EH (cell line): ENCODE data around the gene DPYSL4.

Experiments used
- DNase-seq: peaks from one replicate; pipeline ENCODE4 v3.0.0-alpha.2; 2015; ENCODE audit warnings: low read depth

Gene DPYSL4

DNA sequence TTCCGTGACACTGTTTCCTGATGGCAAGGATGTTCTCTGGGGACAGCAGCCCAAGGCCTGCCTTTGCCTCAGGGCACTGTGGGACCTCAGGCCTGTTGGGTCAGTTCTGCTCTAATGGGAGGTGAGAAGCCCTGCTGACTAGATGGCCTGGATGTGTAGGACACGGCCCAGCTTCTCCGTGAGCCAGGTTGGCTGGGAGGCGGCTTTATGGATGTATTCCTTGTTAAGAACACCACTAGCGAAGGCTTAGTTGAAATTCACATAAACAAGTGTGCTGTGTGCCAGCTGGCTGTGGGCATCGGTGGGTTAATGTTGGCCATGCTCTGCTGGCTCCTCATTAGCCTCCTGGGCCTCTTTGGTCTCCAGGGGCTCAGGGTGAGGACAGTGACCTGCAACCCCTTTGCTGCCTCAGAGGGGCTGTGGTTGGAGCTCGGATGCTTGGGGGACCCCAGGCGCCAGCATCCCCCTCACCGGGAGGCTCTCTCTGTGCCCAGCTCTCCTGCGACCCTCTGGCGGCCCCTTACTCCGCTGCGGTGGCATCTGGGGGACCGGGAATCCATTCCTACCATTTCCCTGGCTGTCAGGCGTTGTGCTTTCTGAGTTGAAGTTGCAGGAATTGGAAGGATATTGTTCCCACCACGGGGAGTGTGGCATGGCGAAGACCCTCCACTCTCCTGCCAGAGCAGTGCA, 22.8 kb upstream of the DPYSL4 start:
- DNase-seq = no peak

- DNase-seq = no peak
Observed at GRCh38 chr10:132164761-132165278, 21.9 kb upstream of the DPYSL4 start.

DNA sequence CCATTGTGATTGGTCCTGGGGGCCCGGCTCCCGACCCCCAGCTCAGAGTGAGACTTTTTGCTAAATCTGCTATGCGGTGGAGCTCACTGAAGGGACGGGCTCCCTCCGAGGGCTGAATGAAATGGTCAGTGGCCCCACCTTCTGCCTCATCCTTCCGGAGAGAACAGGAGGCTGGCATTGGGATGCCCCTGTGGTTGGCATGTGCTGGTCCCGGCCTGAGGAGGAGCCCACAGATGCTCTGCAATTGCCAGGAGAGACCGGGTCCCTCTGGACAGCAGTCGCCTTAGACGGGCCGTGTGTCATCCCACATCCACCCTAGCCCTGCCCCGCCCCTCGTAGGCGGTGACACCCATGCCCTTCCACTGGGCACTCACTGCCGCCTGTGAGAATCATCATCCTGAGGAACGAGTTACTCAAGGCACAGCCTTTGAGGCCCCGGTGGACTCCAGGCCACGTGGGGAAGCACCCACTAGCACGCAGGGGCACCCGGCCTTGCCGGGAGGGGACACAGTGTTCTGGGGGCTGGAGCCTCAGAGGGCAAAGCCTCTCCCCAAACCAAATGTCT, 21.2 kb upstream of the DPYSL4 start:
- no peak for DNase-seq

GRCh38 chr10:132166216-132166950, 20.4 kb upstream of the DPYSL4 start:
- DNase-seq = no peak

DNA sequence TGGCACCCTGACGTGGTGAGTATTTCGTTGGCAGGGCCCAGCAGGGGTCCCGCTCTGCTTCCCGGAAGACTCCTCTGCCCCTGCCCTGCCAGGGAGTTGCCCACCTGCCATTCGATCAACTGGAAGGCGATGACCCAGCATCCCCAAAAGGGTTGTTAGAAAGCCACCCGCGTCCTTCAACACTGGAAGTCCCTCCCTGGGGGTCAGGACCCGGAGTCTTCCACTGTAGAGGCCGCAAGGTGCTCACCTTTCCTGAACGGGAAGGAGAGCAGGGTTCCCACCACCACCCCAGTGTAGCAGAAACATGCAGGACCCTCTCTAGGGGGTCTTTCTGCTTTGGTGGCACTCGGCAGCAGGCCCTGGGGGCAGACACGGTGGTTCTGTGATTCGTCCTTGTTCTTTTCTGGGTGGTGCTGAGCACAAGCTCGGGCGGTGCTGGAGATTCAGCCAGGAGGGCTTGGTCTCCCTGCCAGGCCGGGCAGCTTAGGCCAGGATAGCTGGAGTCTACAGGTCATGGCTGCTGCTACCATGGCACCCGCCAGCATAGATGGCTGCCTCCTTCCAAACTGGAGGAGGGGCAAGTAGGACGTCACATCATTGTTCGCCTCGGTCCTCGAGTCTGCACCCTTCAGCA, 19.6 kb upstream of the DPYSL4 start:
- no peak for DNase-seq

DNA sequence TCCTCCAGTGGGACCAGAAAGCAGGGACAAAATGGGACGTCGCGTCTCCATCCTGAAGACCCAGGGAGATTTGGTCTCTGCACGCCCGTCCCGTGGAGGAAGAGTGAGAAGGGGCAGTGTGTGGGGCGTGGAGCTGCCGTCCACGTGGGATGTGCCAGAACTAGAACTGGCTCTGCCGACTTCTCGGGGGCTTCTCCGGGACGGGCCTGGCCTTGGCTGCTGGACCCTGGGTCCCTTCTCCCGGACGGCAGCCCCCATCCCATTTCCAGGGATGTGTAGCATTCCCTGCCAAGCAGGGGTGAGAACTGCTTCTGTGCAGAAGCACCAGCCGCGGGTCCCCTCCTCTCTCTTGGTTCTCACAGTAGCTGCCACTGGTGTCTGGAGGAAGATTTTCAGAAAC, 18.8 kb upstream of the DPYSL4 start:
- no peak for DNase-seq

- no peak for DNase-seq
Observed at GRCh38 chr10:132168571-132169030, 18.1 kb upstream of the DPYSL4 start.

GRCh38 chr10:132169031-132169765, 17.6 kb upstream of the DPYSL4 start:
- DNase-seq = no peak

DNA sequence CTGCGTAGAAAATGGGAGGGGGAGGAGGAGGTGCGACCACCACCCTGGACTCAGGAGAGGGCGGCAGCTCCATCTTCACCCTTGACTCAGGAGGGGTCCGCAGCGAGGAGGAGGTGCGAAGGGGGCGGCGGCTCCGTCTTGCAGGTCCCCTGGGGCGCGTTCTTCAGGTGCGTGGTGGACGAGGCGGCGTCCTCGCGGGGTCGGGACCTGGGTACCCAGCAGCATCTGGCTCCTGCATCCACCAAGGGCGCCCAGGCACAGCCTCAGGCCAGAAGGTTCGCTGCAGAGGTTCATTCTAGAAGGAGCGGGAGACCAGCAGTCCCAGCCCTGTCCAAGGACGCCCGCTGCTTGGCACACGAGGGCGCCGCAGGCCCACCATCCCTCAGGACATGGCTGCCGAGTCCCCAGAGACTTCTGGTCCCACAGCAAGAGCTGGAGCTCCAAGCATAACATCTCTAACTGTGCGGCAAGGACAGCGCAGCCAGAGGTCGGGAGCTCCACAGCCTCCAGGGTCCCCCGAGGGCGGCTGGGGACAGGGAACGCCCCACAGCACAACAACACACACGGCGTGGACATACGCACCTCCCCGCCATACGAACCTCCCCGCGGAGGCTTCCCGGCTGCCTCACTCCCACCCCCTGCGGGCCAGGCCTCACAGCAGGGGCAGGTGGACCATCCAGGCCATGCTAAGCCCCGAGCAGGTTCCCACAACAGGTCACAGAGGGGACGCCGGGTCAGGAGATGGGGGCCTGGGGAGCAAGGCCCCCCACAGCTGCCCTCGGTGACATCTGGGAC, 16.8 kb upstream of the DPYSL4 start:
- DNase-seq = no peak

DNA sequence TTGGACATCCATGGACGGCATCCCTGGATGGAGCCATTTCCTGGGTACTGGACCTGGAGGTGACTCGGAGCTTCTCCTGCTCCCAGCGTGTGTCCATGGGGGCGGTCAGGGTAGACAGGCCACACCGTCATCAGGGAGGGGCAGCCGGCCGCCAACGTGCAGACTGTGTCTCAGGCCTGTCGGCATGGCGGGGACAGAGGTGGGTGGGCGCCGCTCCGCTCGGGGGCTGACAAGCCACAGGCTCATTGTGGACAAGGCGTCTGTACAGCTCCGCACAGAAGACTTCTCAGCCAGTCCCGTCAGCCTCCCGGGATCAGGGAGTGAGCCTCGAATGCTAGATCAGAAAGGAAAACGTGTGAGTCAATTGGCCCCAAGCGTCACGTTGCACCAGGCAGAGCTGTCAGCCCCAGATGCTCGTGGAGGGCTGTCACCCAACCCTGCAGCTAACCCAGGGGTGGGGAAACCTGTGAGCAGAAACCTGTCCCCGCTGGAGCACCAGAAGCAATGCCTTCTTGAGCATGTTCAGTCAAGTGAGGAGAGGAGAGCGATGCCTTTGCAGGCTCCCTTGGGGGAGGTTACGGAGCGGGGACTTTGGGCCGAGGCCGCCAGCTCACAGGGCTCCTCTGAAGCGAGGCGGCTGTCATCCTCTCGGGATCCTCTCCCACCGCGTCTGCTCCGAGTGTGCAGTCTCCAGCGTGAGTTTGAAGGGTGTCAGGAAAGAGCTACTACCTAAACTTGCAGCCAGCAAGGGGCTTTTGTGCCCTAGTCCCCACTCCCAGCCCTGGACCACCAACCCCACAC, 16.0 kb upstream of the DPYSL4 start:
- DNase-seq = no peak

- no peak for DNase-seq
Observed at GRCh38 chr10:132172091-132173066, 14.4 kb upstream of the DPYSL4 start.

- DNase-seq = no peak
Observed at GRCh38 chr10:132173185-132173584, 13.6 kb upstream of the DPYSL4 start.

DNA sequence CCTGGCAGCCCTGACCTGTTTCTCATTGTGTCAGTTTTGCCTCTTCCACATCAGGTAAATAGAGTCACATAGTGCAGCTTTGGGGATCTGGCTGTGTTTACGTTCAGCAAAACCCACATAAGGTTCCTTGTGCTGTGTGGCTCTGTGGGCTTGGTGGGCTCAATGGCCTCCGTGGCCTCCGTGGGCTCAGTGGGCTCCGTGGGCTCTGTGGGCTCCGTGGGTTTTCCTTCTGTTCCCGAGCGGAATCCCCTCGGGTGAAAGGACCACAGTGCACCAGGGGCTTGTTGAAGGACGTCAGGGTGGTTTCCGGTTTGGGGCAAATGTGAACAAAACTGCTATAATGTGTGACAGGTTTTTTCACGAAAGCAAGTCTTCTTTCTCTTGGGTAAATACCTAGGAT, 12.5 kb upstream of the DPYSL4 start:
- no peak for DNase-seq

DNA sequence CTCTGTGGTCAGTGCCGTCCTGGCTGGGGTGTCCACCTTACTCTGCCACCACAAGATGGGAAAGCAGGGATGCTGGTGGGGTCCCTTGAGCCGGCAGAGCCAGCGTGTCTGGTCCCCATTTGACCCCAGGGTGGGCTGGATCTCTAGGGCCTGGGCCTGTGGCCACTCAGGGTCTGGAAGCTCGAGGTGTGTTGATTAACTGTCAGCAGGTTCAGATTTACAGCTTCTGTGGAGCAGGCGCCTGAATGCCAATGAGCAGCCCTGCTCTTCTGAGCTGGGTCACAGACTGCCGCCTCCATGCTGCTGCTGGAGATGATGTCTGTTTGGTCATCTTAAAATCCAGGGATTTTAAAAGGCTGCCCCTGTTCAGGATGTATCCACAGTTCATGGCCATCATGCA, 11.3 kb upstream of the DPYSL4 start:
- DNase-seq = no peak

- no peak for DNase-seq
Observed at GRCh38 chr10:132175907-132176581, 10.7 kb upstream of the DPYSL4 start.

DNA sequence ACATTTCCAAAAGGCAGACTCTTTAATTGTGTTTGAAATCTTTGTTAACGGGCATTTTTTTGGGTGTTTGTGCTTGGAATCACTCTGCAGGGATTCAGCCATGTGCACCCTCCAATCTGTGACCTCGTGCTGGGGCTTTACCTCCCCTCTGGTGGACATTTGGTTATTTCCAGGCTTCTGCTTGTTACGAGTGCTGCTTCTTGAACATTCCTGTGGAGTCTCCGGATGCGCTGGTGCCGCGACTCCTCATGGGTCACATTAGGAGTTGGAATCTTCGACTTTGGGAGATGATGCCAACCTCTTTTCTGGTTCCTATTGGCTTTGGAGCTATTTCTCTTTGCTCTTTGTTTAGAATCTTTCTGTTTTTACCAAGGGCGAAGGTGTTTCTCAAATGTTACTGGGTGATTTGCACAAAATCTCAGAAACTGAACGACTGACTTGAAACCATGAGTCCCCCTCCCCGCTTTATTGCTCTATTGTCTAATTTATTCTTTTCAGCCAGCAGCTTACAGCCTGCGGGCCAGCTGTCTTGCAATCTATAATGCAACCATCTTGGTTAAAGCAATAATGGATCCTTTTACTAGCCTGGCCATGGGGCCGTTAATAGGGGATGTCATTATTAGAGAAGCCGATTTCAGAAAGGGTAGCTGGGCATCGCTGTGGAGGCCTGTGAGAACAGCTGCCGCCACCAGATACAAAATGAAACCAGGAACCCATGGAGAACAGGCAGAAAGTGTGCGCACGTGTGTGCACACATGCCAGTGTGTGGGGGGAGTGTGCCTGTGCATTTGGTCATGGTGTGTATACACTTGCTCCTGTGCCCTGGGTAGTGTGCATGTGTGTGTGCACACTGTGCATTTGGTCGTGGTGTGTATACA, 9.9 kb upstream of the DPYSL4 start:
- DNase-seq = no peak

DNA sequence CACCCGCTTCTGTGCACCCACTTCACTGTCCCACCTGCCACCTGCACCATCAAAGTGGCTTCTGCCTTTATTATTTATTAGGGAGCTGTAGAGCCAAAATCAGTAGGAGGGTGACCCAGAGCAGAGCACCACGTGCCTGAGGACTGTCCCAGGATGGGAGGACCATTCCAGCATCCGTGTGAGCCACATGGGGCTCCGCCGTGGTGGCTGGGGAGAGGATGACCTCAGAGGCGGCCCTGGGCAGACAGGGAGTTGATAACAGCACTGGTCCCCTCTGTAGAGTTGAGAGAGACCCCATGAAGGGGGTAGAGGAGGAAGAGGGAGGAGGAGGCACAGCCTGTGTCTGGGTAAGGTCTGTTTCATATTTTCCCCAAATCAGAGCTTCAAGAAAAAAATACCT, 8.7 kb upstream of the DPYSL4 start:
- no peak for DNase-seq
